Measurements from ENCODE around the gene ADAMTS2. TPM values are rescaled to one million over a fixed set of nuclear protein-coding genes. Genes with fewer than 3 reads are reported as not detected.

Gene ADAMTS2
- total RNA-seq, 1 experiment from 2014 or later, result not detected

DNA sequence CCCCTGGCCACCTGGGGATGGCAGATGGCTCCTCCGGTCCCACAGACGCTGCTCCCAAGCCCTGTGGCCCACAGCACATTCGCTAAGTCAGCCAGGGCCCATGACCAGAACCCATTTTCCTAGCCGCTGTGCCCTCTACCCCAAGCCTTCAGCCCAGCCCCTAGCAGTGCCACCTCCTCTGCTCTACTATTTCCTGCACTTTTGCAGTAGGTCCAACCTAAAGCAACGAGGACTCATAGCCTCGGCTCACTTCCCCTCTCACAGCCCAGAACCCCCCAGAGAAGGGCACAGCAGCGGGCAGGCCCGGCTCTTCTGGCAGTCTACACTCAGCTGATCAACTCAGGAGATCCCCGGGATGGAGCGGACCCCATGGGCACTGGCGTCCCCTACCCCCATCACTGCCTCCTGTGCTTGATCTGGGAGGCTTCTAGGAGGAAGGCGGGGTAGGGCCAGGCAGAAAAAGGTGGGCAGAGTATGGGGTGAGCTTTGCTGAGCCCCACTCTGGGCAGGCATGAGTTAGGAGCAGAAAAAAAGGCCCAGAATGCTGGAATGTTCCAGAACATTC is 173.9 kb downstream of the ADAMTS2 start:
- Histone ChIP-seq H3F3A (ENCODE audit: low read length, unreplicated experiment) (no peaks in the 10 kb centered on the region), H3K4me1 (ENCODE audit: insufficient read depth, low read length) (no peaks in the 10 kb centered on the region), H3K4me2 (ENCODE audit: low read length) (no peak overlapping the region), H3K9ac (ENCODE audit: low read length) (no peak overlapping the region), H3K36me3 (ENCODE audit: low read depth, low read length) (no peaks in the 10 kb centered on the region), H3K4me3 (ENCODE audit: low read length) (no peak overlapping the region), H3K9me3 (ENCODE audit: low read length) (no peaks in the 10 kb centered on the region), H3K27ac (ENCODE audit: low read length) (no peak overlapping the region), H4K20me1 (ENCODE audit: low read length) (no peaks in the 10 kb centered on the region), H3K27me3 (ENCODE audit: low read length) (peaks cover 14% of the 10 kb centered on the region), H3K9me2 (replicated peaks; ENCODE audit: low read length) (no peaks in the 10 kb centered on the region), H3K79me2 (ENCODE audit: low read length) (no peaks in the 10 kb centered on the region), H2AFZ (ENCODE audit: low read length) (no peak overlapping the region)
- ChIA-PET CTCF (no interaction called here), POLR2A (ENCODE audit: unreplicated experiment) (no interaction called here)
- DNase-seq, result no peak
- TF ChIP-seq EZH2phosphoT487 (IDR thresholded peaks at IDR 0.05; ENCODE audit: borderline replicate concordance, low read length) (no peak), EZH2 (IDR thresholded peaks at IDR 0.05; ENCODE audit: low read length, unreplicated experiment) (no peak)
- TF ChIP-seq, protein P1, sequence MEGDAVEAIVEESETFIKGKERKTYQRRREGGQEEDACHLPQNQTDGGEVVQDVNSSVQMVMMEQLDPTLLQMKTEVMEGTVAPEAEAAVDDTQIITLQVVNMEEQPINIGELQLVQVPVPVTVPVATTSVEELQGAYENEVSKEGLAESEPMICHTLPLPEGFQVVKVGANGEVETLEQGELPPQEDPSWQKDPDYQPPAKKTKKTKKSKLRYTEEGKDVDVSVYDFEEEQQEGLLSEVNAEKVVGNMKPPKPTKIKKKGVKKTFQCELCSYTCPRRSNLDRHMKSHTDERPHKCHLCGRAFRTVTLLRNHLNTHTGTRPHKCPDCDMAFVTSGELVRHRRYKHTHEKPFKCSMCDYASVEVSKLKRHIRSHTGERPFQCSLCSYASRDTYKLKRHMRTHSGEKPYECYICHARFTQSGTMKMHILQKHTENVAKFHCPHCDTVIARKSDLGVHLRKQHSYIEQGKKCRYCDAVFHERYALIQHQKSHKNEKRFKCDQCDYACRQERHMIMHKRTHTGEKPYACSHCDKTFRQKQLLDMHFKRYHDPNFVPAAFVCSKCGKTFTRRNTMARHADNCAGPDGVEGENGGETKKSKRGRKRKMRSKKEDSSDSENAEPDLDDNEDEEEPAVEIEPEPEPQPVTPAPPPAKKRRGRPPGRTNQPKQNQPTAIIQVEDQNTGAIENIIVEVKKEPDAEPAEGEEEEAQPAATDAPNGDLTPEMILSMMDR (conservative IDR thresholded peaks at IDR 0.05; ENCODE audit: low read depth, low read length), result no peak
- no peak for ATAC-seq
- no TSS peak for BruUV-seq (replicated peaks)
- intact Hi-C loops (cut with micrococcal nuclease), result no loop called here

DNA sequence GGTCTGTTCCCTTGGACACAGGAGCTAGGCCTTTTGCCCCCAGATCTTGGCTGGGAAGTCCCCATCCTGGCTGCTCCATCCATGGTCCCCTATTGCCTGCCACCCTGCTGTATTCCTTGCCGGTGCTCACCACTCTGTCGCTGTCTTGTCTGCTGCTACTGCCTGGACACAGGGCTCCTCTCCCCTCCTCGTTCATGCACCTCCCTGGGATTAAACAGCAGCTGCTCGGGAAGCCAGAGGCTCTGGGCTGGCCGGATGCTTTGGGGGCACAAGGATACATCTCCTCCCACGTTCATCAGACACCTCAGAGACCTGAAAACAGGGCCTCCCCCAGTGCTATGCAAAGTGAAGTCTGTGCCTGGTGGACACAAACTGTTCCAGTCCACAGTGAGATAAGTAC is 174.7 kb downstream of the ADAMTS2 start:
- no peaks in the 10 kb centered on the region for H3K4me1 ChIP-seq (ENCODE audit: insufficient read depth, low read length)
- H3K36me3 ChIP-seq (ENCODE audit: low read depth, low read length), result no peaks in the 10 kb centered on the region
- no peak for ATAC-seq
- no peaks in the 10 kb centered on the region for H3K79me2 ChIP-seq (ENCODE audit: low read length)
- intact Hi-C loops (cut with micrococcal nuclease), result no loop called here
- POLR2A ChIA-PET (ENCODE audit: unreplicated experiment), result no interaction called here
- H3F3A ChIP-seq (ENCODE audit: low read length, unreplicated experiment), result no peaks in the 10 kb centered on the region
- no TSS peak for BruUV-seq (replicated peaks)
- no peak overlapping the region for H2AFZ ChIP-seq (ENCODE audit: low read length)
- no peak overlapping the region for H3K4me2 ChIP-seq (ENCODE audit: low read length)
- H4K20me1 ChIP-seq (ENCODE audit: low read length), result no peaks in the 10 kb centered on the region
- no peaks in the 10 kb centered on the region for H3K9me3 ChIP-seq (ENCODE audit: low read length)
- no peak overlapping the region for H3K9ac ChIP-seq (ENCODE audit: low read length)
- H3K27ac ChIP-seq (ENCODE audit: low read length), result no peak overlapping the region
- peaks cover 6% of the 10 kb centered on the region; the same call in 1 of the 2 replicates for H3K27me3 ChIP-seq (ENCODE audit: low read length)
- CTCF ChIA-PET, result no interaction called here
- no peaks in the 10 kb centered on the region for H3K9me2 ChIP-seq (replicated peaks; ENCODE audit: low read length)
- no peak for DNase-seq
- no peak overlapping the region for H3K4me3 ChIP-seq (ENCODE audit: low read length)
- TF ChIP-seq, protein P1 (conservative IDR thresholded peaks at IDR 0.05; ENCODE audit: low read depth, low read length), result no peak
- TF ChIP-seq EZH2 (IDR thresholded peaks at IDR 0.05; ENCODE audit: low read length, unreplicated experiment) (no peak), EZH2phosphoT487 (IDR thresholded peaks at IDR 0.05; ENCODE audit: borderline replicate concordance, low read length) (no peak)

DNA sequence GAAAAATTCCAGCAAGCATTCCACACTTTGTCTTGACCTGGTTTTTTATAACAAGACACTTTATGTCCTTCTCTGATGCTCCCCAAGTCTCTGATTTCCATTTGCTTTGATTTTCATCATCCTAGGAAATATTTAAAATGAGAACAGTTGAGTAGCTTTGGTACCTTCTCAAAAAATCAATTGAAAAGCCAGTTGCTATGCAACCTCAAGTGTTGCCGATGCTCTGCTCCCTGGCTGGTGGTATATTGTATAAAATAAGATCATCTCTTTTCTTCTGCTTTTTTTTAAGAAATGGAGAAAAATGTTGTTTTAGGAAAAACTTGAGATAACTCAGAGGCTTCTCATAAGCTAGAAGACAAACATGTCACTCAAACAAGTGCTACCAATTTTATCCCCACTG is 175.4 kb downstream of the ADAMTS2 start:
- Histone ChIP-seq H4K20me1 (ENCODE audit: low read length) (no peaks in the 10 kb centered on the region), H3K79me2 (ENCODE audit: low read length) (no peaks in the 10 kb centered on the region), H2AFZ (ENCODE audit: low read length) (no peak overlapping the region), H3K9me3 (ENCODE audit: low read length) (no peaks in the 10 kb centered on the region), H3K27me3 (ENCODE audit: low read length) (no peaks in the 10 kb centered on the region), H3K27ac (ENCODE audit: low read length) (no peak overlapping the region), H3K9ac (ENCODE audit: low read length) (no peak overlapping the region), H3F3A (ENCODE audit: low read length, unreplicated experiment) (no peaks in the 10 kb centered on the region), H3K36me3 (ENCODE audit: low read depth, low read length) (no peaks in the 10 kb centered on the region), H3K4me2 (ENCODE audit: low read length) (no peak overlapping the region), H3K4me1 (ENCODE audit: insufficient read depth, low read length) (no peaks in the 10 kb centered on the region), H3K9me2 (replicated peaks; ENCODE audit: low read length) (no peaks in the 10 kb centered on the region), H3K4me3 (ENCODE audit: low read length) (no peak overlapping the region)
- DNase-seq, result no peak
- intact Hi-C loops (cut with micrococcal nuclease), result loop anchor here (5.0 kb wide), 1 partner anchor 322 kb away; no protein-coding TSS in a partner anchor
- no TSS peak for BruUV-seq (replicated peaks)
- ChIA-PET CTCF (no interaction called here), POLR2A (ENCODE audit: unreplicated experiment) (no interaction called here)
- TF ChIP-seq, protein P1 (conservative IDR thresholded peaks at IDR 0.05; ENCODE audit: low read depth, low read length), result no peak
- no peak for ATAC-seq
